ACC112 (cell line): ENCODE results near the gene TOX3.

Source experiments
- H2AFZ ChIP-seq: fragments of 200-600 bp; sonication (generic); one replicate; pipeline ENCODE4 v1.6.0; 2017; ENCODE audit warnings: antibody characterized with exemption, low read length; ENCODE audit not compliant: unreplicated experiment
- H3K27ac ChIP-seq: fragments of 200-600 bp; sonication (generic); 2 replicates; pipeline ENCODE4 v1.5.1; 2014; ENCODE audit warnings: low read depth, mild to moderate bottlenecking, antibody characterized with exemption, low read length, moderate library complexity
- H3K27me3 ChIP-seq: fragments of 200-600 bp; sonication (generic); 2 replicates; pipeline ENCODE4 v1.6.1; 2014; ENCODE audit warnings: mild to moderate bottlenecking, antibody characterized with exemption, low read length, moderate library complexity, mixed read lengths; ENCODE audit not compliant: insufficient read depth
- H3K36me3 ChIP-seq: fragments of 200-600 bp; sonication (generic); 2 replicates; pipeline ENCODE4 v1.6.1; 2016; ENCODE audit warnings: mild to moderate bottlenecking, antibody characterized with exemption, low read length, moderate library complexity, mixed read lengths; ENCODE audit not compliant: insufficient read depth
- H3K4me1 ChIP-seq: fragments of 200-600 bp; sonication (generic); one replicate; pipeline ENCODE4 v1.6.1; 2016; ENCODE audit warnings: low read length, mixed read lengths; ENCODE audit not compliant: insufficient read depth, unreplicated experiment, control insufficient read depth
- H3K4me3 ChIP-seq: fragments of 200-600 bp; sonication (generic); 2 replicates; pipeline ENCODE4 v1.5.1; 2014; ENCODE audit warnings: mild to moderate bottlenecking, low read depth, low read length
- H3K79me2 ChIP-seq: fragments of 200-600 bp; sonication (generic); one replicate; pipeline ENCODE4 v1.6.0; 2016; ENCODE audit warnings: low read length; ENCODE audit not compliant: control insufficient read depth, unreplicated experiment, insufficient read depth

Gene TOX3

DNA sequence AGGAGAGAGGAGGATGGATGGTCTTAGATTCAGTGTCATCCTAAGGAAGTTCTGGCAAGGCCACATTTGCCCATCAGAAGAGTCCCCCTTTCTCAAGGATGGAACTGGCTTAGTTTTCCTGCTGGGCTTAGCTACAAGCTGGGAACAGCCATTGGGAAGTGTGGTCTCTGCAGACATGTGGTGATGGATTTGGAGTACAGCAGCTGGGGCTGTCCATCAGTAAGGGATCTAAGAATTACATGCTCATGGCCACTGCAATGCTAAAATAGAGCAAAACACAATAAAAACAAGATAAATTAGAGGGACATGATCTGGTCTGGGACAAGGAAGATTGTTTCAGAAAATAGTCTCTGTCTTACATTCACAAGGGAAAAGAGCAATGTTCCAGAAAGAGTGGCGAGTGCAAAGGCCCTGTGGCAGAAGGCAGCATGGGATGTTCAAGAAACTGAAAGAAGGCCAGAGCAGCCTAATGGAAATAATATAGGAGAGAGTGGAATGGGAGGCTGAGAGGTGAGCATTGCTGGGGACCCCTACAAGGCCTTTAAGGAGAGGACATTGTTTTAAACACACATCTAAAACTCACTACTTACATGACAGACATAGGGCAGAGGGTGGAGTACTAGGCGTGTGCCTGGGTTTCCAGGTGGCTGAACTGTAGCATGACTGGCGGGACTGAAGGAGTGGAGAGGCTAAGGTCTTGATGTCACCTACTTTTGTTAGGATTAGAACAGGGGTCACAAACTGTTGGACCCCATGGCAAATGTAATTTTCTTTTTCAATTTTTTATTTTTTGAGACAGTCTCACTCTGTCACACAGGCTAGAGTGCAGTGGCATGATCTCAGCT is 17.0 kb upstream of the TOX3 start:
- Histone ChIP-seq H3K4me1 (no peaks in the 10 kb centered on the region), H3K27ac (no peak overlapping the region), H3K79me2 (no peaks in the 10 kb centered on the region), H2AFZ (no peak overlapping the region), H3K36me3 (no peaks in the 10 kb centered on the region), H3K27me3 (no peaks in the 10 kb centered on the region), H3K4me3 (no peak overlapping the region)

DNA sequence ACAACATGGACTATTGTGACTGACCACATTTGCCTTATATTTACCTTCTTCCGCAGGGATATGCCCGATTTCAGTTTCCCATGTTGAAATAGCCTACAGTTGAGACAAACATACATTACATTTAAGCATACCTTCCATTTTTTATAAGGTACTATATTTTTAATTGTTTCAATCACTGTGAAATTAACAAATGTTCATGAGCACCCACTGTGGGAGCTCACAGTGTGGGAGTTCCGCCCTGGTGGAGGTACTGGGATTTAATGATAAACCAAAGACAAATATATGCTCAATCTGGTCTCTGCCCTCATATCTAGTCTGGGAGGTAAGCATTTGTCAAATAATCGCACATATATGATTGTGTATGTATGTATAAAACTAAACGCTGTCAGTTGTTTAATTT is 15.8 kb upstream of the TOX3 start:
- H3K4me1 ChIP-seq, result no peaks in the 10 kb centered on the region
- H3K27me3 ChIP-seq, result no peaks in the 10 kb centered on the region
- no peak overlapping the region for H2AFZ ChIP-seq
- H3K27ac ChIP-seq, result no peak overlapping the region
- H3K4me3 ChIP-seq, result no peak overlapping the region
- no peaks in the 10 kb centered on the region for H3K36me3 ChIP-seq
- no peaks in the 10 kb centered on the region for H3K79me2 ChIP-seq

DNA sequence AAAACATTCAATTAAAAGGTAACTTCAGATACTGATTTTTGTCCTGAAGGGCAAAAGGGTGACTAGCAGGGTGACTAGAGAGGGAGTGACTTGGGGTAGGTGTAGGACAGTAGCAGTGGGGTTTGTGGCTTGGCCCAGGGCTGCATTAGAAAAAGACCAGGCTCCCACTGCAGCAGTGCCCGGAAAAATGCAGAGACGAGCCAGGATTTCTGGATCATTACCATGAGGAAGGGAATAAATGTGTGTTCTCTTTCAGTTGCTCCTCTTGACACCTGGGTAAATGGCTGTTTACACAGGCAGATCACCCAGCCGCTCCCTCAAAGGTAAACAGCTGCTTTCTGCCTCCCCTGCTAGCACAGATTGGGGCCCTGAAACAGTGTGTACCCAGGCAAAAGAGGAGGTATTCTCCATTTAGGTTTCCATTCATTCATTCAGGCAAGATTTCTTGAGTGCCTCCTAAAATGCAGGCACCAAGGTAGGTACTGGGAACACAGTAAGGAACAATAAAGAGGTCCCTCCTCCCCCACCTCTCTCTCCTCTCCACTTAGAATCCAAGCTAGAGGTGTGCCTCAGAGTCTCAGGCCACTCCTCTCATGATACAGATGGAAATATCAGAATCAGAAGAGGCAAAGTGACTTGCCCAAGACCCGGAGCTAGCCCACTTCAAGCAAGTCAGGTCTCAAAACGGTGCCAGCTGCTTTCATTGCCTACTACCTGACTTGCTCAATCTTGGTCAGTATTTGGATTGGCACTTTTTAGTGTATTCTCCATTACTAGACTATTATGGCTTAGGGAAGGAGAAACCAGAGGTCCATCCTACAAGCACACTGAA is 15.2 kb upstream of the TOX3 start:
- no peaks in the 10 kb centered on the region for H3K36me3 ChIP-seq
- H3K27me3 ChIP-seq, result no peaks in the 10 kb centered on the region
- no peak overlapping the region for H3K4me3 ChIP-seq
- H3K4me1 ChIP-seq, result no peaks in the 10 kb centered on the region
- H3K79me2 ChIP-seq, result no peaks in the 10 kb centered on the region
- no peak overlapping the region for H2AFZ ChIP-seq
- H3K27ac ChIP-seq, result no peak overlapping the region

GRCh38 chr16:52558448-52558847 is 11.5 kb upstream of the TOX3 start:
- Histone ChIP-seq H2AFZ (no peak overlapping the region), H3K27ac (no peak overlapping the region), H3K27me3 (no peaks in the 10 kb centered on the region), H3K79me2 (no peaks in the 10 kb centered on the region), H3K36me3 (no peaks in the 10 kb centered on the region), H3K4me1 (no peaks in the 10 kb centered on the region), H3K4me3 (no peak overlapping the region)

DNA sequence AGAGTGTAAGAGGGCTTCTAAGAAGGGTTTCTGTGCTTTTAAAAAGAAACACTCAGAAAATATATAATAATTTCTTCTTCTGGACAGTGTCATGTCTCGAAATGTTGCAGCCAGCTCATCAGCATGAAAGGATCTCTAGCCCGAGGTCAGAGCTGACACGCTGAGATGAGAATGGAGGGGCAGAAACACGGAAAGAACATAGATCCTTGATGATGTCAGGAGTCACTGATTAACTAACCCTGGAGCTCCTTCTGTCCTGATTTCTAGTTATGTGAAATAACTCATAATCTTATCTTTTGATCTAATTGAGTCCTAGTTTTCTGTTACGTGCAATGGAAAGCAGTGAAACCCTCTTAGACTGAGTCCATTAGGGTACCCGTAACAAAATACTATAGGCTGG is 10.3 kb upstream of the TOX3 start:
- Histone ChIP-seq H3K79me2 (no peaks in the 10 kb centered on the region), H3K27ac (no peak overlapping the region)

DNA sequence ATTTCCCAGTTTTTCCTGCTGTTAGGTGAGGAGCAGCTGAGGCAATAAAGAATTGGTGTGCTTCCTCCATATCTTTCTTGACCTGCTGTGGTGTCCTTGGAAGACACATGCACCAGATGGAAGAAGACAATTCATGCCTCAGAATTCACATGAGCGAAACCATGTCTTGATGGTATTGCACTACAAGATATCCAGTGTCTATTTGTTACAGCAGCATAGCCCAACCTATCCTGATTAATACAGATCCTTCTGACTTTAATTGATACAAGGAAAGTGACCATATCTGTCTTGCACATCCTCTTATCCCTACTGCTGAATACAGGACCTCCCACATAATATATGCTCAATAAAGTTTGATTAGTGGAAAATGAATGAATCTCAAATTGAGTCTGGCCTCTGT is 9.1 kb upstream of the TOX3 start:
- H2AFZ ChIP-seq, result no peak overlapping the region

More for the DNA sequence above, 10.3 kb upstream of the TOX3 start:
- no peaks in the 10 kb centered on the region for H3K27me3 ChIP-seq
- H3K36me3 ChIP-seq, result no peaks in the 10 kb centered on the region
- no peak overlapping the region for H2AFZ ChIP-seq
- H3K4me3 ChIP-seq, result no peak overlapping the region
- no peaks in the 10 kb centered on the region for H3K4me1 ChIP-seq

DNA sequence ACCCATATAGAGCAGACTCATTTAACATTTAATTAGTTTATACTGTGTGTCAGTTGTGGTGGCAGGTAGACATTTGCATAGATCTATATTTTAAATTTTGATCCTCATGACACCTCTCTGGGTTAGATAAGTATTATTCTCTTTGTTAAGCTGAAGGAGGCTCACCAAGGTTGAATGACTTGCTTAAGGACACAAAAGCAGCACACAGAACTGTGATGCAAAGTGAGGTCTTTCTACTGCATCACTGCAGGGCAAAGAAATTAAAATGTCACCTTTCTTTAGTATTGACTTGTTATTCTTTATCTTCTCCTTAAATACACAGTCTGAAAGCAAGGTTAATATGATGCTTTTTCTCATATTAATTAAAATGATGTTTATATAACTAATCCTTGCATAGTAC is 8.6 kb upstream of the TOX3 start:
- Histone ChIP-seq H3K4me3 (no peak overlapping the region), H2AFZ (no peak overlapping the region), H3K27ac (no peak overlapping the region), H3K79me2 (no peaks in the 10 kb centered on the region), H3K27me3 (no peaks in the 10 kb centered on the region), H3K36me3 (no peaks in the 10 kb centered on the region), H3K4me1 (no peaks in the 10 kb centered on the region)

More for the DNA sequence above, 9.1 kb upstream of the TOX3 start:
- no peak overlapping the region for H3K4me3 ChIP-seq
- no peak overlapping the region for H3K27ac ChIP-seq
- no peaks in the 10 kb centered on the region for H3K36me3 ChIP-seq
- H3K4me1 ChIP-seq, result no peaks in the 10 kb centered on the region
- H3K27me3 ChIP-seq, result no peaks in the 10 kb centered on the region
- H3K79me2 ChIP-seq, result no peaks in the 10 kb centered on the region

GRCh38 chr16:52554334-52554733 is 7.4 kb upstream of the TOX3 start:
- no peaks in the 10 kb centered on the region for H3K4me1 ChIP-seq
- H3K27ac ChIP-seq, result no peak overlapping the region
- no peaks in the 10 kb centered on the region for H3K36me3 ChIP-seq
- no peaks in the 10 kb centered on the region for H3K79me2 ChIP-seq
- no peak overlapping the region for H3K4me3 ChIP-seq
- no peak overlapping the region for H2AFZ ChIP-seq
- H3K27me3 ChIP-seq, result 0 out of 2 replicates have a peak, but pooled peaks cover 5% of the 10 kb centered on the region

- Histone ChIP-seq H2AFZ (no peak overlapping the region), H3K79me2 (no peaks in the 10 kb centered on the region), H3K4me1 (no peaks in the 10 kb centered on the region), H3K36me3 (no peaks in the 10 kb centered on the region), H3K27me3 (peaks cover 11% of the 10 kb centered on the region), H3K4me3 (no peak overlapping the region), H3K27ac (no peak overlapping the region)
Observed at GRCh38 chr16:52553322-52553721, 6.4 kb upstream of the TOX3 start.

- Histone ChIP-seq H3K27me3 (peaks cover 18% of the 10 kb centered on the region), H3K4me3 (no peak overlapping the region), H3K79me2 (no peaks in the 10 kb centered on the region), H3K4me1 (no peaks in the 10 kb centered on the region), H2AFZ (no peak overlapping the region), H3K36me3 (no peaks in the 10 kb centered on the region), H3K27ac (no peak overlapping the region)
Observed at GRCh38 chr16:52552643-52553042, 5.7 kb upstream of the TOX3 start.
